HG02588 (cell line): ENCODE measurements around the gene TMEM242.
A peak's percentile ranks its signal among the peaks of the same experiment; 100 is the strongest.
"Not testable (repeated sequence)": the region's sequence is repeated elsewhere in the genome, so short reads cannot be mapped to it uniquely, and the experiment has no call there.

Source experiments
- ATAC-seq: cut with Tn5 transposase; IDR thresholded peaks from one replicate; pipeline ENCODE4 v1.9.1; 2021; ENCODE audit warnings: mild to moderate bottlenecking, moderate library complexity; ENCODE audit not compliant: unreplicated experiment

The TMEM242 gene

DNA sequence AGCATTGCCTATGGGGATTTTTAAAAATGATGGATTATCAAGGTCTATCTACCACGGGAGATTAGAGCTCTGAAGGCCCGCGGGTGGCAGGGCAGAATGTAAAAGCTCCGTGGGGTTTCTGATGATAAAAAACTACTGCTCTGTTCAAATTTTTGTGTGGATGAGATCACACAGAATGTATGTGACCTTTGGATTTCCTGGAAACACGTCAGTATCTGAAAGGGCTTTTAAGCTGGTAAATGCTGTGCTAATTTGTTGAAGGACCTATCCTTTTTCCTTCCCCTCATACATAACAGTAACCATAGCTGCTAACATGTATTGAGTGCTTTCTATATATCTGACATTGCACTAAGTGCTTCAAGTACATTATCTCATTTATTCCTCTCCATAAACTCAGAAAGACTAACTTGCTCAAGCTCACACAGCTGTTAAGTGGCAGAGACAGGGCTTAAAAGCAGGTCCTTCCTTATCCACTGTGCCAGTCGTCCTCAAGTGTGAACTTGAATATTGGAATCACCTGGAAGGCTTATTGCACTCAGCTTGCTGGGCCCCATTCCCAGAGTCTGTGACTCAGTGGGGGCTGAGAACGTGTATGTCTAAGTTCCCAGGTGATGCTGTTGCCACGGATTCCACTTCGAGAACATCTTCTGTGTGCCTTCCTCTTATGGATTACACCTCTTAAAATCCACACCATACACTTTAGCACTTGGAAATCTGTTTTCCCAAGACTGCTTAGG, 1.9 kb upstream of the TMEM242 start:
- ATAC-seq: no peak

DNA sequence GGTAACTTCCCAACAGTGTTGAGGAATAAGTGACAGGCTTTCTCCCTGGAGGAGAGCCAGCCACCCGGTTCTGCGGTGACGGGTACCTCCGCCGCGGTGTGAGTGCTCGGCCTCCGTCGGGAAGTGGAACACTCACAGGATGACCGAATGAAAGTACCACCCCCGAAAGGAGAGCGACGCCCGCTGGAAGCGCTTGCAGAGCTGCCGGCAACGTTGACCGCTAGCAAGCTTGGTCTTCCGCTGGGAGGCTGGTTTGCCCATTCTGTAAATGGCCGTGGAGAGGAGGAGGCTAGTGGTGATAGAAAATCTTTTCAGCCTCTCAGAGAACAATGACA, 614 bp upstream of the TMEM242 start:
- peak; percentile 31 for ATAC-seq

GRCh38 chr6:157322792-157323254, 496 bp downstream of the TMEM242 start:
- no peak for ATAC-seq

- ATAC-seq: no peak
These were observed 6.2 kb downstream of the TMEM242 start for GRCh38 chr6:157316871-157317814.

- peak; percentile 64 for ATAC-seq
These were observed 8.5 kb downstream of the TMEM242 start for GRCh38 chr6:157314705-157315321.

DNA sequence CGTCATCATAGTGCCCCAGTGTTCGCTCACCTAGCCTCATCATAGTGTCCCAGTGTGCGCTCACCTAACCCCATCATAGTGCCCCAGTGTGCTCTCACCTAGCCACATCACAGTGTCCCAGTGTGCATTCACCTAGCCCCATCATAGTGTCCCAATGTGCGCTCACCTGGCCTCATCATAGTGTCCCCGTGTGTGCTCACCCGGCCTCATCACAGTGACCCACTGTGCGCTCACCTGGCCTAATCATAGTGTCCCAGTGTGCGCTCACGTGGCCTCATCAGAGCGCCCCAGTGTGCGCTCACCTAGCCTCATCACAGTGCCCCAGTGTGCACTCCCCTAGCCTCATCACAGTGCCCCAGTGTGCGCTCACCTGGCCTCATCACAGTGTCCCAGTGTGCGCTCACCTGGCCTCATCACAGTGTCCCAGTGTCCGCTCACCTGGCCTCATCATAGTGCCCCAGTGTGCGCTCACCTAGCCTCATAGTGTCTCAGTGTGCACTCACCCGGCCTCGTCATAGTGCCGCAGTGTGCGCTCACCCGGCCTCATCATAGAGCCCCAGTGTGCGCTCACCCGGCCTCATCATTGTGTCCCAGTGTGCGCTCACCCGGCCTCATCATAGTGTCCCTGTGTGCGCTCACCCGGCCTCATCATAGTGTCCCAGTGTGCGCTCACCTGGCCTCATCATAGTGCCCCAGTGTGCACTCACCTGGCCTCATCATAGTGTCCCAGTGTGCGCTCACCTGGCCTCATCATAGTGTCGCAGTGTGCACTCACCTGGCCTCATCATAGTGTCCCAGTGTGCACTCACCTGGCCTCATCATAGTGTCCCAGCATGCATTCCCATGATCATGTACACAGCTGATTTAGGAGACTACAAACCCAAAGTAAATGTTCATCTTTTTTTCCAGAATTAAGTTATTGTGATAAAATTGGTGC, 9.5 kb downstream of the TMEM242 start:
- ATAC-seq: no peak

DNA sequence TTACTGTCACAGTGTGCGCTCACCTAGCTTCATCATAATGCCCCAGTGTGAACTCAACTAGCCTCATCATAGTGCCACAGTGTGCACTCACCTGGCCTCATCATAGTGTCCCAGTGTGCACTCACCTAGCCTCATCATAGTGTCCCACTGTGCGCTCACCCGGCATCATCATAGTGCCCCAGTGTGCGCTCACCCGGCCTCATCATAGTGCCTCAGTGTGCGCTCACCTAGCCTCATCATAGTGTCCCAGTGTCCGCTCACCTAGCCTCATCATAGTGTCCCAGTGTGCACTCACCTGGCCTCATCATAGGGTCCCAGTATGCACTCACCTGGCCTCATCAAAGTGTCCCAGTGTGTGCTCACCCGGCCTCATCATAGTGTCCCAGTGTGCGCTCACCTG, 10.6 kb downstream of the TMEM242 start:
- no peak for ATAC-seq

- not testable (repeated sequence) for ATAC-seq
These were observed 12.6 kb downstream of the TMEM242 start for GRCh38 chr6:157310693-157311092.

- ATAC-seq: no peak
These were observed 15.7 kb downstream of the TMEM242 start for GRCh38 chr6:157307661-157308060.

GRCh38 chr6:157305670-157306653, 17.4 kb downstream of the TMEM242 start:
- no peak for ATAC-seq

DNA sequence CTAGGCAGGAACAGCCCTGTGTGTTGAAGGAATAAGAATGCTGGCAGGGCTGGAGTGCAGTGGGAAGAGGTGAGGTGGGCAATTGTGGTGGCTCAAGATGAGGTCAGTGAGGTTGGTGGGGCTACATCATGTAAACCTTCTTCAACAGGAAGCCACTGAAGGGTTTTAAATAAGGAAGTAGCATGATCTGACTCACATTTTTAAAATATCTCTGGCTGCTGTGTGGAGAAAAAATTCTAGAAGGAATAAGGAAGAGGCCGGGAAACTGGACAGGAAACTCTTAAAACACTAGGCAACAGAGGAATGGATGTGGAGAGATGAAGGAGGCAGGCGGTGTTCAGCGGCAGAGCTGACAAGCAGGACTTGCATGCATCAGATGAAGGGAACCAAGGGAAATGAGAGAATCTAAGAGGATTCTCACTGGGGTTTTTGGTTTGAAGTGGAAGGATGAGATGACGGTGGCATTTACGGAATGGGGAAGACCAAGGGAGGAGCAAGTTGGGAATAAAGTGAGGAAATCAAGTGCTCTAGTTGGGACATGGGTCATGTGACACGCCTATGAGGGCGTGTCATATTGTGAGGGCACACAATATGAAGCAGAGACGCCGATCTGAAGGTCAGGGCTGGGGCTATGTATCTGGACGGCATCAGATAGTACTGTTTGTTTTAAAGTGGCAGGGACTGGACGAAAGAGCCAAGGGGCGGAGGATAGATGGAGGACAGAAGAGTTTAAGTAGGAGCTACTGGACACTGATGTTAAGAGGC, 18.2 kb downstream of the TMEM242 start:
- no peak for ATAC-seq

DNA sequence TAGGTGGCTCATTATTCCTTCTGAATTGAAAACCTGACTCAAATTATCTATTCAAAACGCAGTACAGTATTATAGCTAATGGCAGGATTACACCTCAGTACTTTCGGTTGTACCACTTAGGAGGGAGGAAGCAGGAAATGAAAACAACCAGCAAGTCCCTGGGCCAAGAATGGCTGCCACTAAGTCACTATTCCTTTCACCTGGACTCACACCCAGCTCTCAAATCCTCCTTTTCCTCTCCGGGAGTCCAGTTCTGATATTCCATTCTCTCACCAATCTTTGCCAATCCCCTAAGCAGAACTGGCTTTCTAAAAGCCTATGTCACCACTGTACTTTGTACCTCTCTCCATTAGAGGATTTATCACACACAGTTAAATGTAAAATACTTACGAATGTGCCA, 20.6 kb downstream of the TMEM242 start:
- ATAC-seq: no peak

DNA sequence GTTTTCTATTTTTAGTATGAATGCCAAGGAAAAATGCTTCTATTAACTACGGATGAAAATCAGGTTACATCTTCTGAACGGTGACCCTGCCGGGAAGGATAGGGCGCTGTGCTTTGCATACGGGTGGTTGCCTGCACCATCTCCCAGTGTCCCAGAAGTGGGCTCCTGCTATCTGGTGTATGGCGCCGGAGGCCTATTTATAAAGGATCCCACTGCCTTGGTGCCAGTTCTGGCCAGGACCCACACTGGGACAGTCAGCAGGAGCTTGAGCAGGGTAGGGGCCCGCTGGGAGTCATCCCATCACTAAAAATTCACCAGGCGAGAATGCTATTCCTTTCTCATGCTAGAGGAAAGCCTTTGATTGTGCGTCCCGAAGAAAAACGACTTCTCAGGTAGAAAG, 22.9 kb downstream of the TMEM242 start:
- ATAC-seq: no peak

DNA sequence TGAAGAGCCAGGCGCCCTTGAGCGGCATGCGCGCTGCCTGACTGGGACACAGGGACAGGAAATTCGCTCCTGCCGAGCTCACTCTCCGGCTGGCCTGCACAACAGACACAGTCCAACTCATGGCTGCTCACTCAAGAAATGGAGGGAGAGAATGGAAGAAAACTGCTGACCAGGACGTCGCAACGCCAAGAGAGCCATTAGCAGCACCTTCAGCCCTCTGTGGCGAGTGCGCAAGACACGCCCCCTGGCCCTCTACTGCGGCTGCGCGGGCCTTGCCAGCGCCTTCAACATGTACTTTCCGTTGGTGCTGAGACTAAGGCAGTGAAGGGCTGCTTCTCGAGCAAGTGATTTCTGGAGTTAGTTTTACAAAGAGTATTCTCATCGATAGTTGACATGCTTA, 23.3 kb downstream of the TMEM242 start:
- no peak for ATAC-seq

DNA sequence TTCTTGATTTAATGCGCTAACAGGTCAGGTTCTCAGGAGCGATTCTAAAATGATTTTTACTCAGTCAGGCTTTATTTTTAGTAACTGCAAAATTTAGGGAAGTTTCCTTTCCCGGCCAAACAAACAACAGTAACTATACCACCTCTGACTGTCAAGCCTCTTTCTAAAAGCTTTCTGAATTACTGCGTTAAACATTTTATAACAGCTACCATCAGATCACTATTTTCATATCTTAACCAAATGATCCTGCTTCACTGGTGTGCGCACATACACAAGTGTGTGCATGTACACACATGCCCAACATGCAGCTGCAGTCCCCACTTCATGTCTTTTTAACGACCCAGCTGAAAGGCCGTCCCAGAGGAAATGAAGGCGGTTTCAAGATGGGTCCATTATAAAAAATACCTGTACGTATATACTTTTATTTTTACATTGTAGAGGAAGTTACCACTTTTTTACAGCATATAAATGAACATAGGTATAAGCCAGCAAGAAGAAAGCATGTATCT, 25.0 kb downstream of the TMEM242 start:
- no peak for ATAC-seq

- no peak for ATAC-seq
These were observed 28.7 kb downstream of the TMEM242 start for GRCh38 chr6:157294654-157295053.

DNA sequence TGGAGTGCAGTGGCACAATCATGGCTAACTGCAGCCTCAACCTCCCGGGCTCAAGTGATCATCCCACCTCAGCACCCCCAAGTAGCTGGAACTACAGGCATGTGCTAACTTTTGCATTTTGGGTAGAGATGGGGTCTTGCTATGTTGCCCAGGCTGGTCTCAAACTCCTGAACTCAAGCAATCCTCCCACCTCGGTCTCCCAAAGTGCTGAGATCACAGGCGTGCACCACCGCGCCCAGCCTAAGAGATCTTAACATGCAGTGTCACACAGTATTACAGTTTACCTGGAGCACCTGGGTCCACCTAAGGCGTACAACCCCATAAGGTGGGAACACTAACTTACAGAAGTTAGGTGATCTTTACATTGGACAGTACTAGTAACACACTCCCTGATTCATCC, 29.5 kb downstream of the TMEM242 start:
- no peak for ATAC-seq

GRCh38 chr6:157292202-157292601, 31.1 kb downstream of the TMEM242 start:
- ATAC-seq: no peak
